Activated CD4-positive, alpha-beta T cell treated with anti-CD3 and anti-CD28 coated beads, Interleukin-2, amount 50 U/mL, for 48 hours (primary cell): Measurements from ENCODE around the gene PARP9.
"Not testable (repeated sequence)": the region's sequence is repeated elsewhere in the genome, so short reads cannot be mapped to it uniquely, and the experiment has no call there.

Experiments used
- DNase-seq, 2 experiments: peaks; one replicate each; pipeline ENCODE4 v3.0.0-alpha.2; 2020

Gene PARP9

DNA sequence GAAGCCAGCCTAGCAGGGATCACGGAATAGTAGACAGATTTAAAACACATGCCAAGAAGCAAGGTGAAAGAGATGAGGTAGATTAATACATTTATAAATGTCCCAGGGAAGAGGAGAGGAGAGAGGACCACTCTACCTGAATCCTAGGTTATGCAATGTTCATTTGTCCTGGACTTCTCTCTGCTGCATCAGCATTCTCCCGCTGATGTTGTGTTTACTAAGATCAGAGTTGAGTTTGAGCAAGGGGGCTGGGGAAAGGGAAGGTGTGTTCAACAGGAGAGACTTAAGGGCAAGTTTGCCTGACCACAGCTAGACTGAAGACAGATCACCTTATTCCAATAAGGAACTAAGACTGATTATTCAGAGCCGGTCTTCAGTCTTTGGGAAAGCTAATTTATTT lies 48.2 kb downstream of the PARP9 start:
- DNase-seq, result no peak

DNA sequence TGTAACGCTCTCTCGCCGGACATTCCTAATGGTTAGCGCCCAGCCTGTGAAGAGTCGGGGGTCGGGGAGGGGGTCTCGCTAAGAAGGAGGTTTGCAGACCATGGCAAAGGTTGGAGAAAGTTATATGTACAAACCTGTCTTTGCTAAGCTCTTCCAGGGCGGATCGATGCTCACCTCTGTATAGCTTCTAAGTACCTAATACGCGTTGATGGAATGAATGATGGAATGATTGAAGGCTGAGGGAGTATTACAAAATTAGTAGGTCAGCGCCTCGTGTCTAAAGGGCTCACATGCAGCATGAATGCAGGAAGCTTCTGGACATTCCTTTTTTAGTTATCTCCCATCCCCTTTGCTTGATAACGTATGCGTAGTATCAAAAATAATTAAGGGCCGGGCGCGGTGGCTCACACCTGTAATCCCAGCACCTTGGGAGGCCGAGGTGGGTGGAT lies 49.1 kb downstream of the PARP9 start:
- DNase-seq, result no peak

DNA sequence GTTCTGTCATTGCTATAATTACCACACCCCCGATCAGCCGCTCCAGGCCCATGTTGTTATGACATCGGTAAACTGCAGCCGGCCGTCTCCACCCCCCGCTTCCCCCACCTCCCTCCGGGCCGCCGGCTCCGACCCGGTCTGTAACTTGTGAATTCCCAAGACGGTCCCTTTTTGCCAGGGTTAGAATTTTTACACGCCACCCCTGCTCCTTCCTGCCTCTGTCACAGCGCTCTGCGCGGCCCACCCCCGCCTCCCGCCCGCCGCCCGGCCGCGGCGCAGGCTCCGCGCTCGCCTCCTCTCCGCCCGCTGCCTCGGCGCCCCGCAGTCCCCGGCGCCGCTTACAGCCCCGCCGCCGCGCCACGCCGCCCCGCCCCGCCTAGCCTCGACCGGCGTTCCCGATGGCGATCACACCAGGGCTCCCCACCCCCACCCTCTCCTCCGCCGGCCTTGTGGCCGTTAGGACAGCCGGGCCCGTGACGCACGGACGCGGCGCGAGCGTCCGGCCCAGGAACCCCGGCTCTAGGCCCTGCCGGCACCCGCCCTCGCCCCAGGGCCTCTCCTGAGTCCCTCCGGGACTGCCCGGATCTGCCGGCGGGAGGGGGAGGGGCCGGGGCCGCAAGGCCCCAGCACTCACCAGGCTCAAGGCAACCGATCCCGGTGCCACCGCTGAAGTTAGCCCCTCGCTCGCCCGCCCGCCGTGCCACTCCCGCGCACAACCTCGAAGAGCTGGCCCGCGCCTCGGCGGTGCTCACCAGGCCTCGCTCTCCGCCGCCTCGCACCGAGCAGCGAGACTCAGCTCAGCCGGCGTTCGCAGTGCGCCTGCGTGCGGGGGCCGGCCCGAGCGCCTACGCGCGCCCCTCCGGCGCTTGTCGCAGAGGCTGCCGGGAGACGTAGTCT lies 49.7 kb downstream of the PARP9 start, which contains the start of gene KPNA1:
Gene KPNA1 (minus strand): TSS at position 817 of the 897 bp plus-strand sequence. CDS start 18,374 bp downstream, outside the sequence.
- peak; percentile 83 to 85 for DNase-seq

DNA sequence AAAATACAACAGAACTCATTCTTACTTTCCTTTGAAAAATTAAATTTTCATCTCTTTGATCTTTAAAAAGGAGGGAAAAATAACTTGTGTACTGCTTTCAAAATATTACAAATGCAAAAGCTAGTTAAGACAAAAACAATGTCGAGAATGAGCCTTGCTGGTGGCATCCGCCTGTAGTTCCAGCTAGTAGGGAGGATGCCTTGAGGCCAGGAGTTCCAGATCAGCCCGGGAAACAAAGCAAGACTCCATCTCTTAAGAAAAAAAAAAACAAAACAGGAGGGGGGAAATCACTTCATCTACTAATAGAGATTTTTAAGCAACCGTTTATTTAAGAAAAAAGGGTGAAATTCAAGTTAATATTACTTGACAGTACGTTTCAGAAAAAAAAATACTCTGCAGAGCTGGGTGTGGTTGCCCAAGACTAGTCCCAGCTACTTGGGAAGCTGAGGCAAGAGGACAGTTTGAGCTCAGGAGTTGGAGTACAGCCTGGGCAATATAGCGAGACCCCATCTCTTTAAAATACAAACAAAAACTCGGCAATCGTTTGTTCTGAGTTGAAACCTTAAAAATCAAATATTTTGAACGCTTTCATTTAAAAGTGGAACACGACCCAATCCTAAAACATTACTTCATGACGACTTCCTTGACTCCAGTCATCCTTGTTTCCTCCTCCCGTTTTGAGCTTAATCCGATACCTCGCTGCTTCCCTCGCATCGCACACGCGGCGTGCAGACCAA lies 50.5 kb downstream of the PARP9 start:
- DNase-seq, result no peak

DNA sequence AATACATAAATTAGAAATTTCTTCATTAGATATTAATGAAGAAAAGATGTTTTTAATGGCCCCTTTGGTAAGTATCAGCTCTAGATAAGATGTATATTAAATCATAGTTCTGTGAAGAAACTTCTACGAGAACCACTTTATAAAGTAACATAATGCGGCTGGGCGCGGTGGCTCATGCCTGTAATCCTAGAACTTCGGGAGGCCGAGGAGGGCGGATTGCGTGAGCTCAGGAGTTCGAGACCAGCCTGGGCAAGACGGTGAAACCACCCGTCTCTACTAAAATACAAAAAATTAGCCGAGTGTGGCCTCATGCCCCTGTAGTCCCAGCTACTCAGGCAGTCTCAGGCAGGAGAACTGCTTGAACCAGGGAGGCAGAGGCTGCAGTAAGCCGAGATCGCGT lies 51.8 kb downstream of the PARP9 start:
- no peak for DNase-seq

DNA sequence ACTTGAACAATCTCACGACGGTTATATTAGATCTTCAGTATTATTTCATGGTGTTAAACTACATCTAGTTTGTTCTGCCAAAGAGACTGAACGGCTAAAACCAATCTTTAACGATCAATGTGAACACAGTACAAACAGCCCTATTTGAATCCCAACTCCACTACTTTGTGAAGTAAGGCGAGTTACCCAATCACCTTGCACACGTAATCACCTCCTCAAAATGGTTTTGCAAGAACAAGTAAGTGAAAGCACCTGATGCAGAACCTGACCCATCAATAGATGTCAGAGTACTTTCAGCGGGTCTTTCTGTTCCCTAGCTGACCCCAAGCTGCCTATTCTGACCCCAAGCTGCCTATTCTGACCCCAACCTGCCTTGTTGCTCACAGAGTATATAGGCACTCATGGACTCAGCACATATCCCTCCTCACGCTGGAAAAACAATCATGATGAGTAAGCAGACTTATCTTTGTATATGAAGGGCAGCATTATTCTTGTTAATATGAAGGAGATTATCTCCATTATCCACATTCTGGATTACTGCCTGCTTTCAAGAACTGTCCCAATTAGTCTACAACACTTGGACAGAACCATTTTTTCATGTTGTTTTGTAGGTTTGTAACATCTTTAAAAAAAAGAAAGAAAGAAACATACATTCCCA lies 53.1 kb downstream of the PARP9 start:
- no peak for DNase-seq

DNA sequence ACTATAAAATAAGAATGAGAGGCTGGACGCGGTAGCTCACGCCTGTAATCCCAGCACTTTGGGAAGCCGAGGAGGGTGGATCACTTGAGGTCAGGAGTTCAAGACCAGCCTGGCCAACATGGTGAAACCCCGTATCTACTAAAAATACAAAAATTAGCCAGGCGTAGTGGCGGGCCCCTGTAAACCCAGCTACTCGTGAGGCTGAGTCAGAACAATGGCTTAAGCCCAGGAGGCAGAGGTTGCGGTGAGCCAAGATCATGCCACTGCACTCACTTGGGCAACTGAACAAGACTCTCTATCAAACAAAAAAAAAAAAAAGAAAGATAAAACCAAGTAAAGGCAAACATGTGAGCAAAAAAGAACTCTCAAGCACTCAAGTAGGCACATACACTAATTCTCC lies 55.2 kb downstream of the PARP9 start:
- DNase-seq, result not testable (repeated sequence)

DNA sequence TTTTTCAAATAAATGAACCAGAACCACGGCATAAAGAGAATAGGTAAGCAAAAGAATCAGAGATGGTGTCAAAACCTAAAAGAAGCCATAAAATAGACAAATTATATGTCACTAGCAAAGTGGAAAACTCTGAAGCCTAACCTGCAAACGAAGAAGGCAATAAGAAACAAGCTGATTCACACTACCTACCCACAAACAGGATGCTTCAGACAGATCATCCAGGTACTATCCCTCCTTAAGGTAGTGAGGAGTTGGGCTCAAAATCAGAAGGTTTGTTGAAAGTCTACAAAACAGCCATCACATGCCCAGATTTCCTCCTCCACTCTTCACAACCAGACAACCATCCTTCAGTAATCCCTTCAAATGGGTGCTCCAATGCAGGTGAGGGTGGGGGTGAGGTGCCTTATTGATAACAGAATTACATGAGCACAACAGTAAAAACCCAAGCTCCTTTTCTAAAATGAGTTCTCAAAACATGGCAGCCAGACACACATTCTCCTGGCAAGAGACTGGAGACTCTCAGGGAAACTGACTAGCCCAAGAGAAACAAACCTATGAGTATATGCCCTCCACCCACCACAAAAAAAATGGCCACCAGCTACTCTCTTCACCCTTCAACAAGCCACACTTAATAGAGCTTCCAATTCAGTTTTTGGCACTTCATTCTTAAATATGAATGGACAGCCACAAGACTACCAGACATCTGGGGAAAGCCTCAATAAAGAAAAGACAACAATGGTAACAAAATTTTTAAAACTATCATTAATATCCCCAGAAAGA lies 55.8 kb downstream of the PARP9 start:
- no peak for DNase-seq

DNA sequence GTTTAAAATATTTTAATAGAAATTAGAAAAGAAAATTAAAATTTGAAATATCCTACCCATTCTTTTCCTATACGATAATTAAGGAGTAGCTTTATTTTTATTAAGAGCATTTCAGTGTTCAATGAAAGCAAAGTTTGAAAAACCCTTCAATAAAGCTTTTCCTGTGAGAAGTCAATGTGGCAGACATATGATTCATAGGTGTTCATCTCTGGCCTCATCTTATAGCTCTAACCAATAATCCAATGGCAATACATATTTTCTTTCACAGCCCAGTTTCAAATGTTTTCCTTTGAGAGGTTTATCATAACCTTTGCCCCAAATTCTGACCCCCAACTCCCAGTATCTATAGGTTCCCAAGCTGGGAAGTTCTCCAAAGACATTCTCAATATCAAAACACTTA lies 57.6 kb downstream of the PARP9 start:
- no peak for DNase-seq

DNA sequence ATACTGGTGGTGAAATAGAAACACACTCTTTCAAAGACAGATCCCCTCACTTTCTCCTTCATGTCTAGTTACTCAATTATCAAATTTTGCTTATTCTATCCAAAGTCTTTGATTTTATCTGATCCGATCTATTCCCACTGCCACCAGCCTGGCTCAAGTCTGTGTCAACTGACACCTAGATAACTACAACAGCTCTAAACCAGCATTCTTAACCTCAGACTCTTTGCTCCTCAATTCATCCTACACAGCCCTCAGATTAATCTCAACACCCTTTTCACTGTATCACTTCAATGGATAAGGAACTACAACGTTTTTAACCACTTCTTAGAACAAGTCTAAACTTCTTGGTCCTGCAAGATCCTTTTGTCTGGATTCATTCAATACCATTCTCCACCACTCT lies 58.4 kb downstream of the PARP9 start:
- no peak for DNase-seq

DNA sequence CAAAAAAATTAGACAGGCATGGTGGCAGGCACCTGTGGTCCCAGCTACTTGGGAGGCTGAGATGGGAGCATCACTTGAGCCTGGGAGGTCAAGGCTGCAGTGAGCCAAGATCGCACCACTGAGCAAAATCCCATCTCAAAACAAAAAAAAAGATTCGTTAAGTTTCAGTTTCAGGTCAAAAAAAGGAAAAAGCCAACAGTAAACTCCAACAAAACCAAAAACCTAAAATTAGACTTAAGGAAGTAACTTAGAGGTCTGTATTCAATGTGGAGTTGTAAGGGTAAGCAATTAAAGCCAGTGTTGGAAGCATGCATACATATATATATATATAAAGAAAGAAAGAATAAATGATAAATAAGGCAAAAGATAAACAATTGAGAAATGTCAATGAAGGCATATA lies 61.2 kb downstream of the PARP9 start:
- no peak for DNase-seq

DNA sequence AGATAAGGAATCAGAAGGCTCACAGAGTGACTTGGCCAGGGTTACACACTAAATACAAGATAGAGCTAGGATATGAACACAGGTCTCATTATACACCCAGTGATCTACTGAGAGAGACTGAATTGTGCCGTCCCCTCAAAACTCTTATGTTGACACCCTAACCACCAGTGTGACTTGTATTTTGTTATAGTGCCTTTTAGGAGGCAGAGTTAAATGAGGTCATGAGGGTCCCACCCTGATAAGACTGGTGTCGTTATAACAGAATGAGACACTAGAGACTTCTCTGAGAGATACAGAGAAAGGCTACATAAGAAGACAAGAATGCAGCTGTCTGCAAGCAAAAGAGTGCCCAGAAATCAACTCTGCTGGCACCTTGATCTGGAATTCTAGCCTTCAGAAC lies 62.0 kb downstream of the PARP9 start:
- DNase-seq, result no peak

DNA sequence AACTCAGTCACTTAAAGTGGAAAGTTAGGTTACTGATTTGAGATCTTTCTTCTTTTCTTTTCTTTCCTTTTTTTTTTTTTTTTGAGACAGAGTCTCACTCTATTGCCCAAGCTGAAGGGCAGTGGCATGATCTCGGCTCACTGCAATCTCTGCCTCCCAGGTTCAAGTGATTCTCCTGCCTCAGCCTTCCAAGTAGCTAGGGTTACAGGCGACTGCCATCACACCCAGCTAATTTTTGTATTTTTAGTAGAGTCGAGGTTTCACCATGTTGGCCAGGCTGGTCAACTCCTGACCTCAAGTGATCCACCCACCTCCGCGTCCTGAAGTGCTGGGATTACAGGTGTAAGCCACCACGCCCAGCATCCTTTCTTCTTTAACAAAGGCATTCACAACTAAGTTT lies 63.1 kb downstream of the PARP9 start:
- DNase-seq, result not testable (repeated sequence)

DNA sequence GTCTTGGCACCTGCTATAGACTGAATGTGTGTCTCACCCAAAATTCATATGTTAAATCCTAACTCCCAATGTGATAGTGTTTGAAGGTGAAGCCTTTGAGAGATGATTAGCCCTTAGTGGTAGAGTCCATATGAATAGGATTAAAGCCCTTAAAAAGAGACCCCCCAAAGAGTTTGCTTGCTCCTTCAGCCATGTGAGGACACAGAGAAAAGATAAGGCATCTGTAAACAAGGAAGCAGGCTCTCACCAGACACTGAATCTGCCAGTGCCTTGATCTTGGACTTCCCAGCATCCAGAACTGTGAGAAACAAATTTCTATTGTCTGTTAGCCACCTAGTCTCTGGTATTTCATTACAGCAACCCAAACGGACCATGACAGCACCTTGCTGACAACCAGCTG lies 65.9 kb downstream of the PARP9 start:
- no peak for DNase-seq

DNA sequence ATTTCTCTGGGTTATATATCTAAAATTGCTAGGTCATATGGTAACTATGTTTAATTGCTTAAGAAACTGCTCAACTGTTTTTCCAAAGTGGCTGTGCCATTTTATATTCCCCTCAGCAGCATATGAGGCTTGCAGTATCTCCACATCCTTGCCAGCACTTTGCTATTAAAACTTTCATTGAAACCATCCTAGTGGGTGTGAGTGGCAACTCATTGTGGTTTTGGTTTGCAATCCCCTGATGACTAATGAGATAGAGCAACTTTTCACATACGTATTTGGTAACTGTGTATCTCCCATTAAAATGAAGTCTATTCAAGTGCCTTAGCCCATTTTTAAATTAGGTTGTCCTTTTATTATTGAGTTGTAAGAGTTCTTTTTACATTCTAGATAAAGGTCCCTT lies 66.7 kb downstream of the PARP9 start:
- DNase-seq, result peak in 1 of 2 experiments; percentile 31

DNA sequence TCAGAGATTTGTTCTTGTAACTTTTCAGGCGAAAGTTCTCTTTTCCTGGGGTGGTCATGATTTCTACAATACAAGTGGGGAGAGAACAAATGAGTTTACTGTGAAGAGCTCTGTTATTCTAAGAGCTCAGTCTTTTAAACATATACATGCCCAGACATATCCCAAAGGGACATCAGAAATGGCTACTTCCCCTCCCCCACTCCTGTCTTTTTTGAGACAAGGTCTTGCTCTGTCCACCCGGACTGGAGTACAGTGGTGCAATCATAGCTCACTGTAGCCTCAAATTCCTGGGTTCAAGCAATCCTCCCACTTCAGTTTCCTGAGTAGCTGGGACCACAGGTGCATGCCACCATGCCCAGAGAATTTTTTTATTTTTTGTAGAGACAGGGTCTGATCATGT lies 67.6 kb downstream of the PARP9 start:
- DNase-seq, result no peak

DNA sequence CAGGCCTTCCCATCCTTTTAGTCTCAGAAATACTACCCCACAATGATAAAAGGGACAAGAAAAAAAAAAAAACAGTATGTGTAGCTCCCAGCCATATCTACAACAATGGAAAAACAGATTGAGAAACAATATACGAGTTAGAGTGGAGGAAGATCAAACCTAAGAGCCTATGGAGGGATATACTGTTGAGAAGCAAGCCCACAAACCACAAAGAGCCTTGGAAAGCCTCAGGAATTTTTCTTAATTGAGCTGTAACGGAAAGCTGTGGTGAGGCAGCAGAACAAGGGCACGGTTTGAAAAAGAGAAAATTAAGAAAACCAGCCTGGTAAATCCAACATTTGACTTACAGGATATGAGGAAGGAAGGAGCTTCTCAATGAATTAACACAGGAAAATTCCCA lies 70.8 kb downstream of the PARP9 start:
- DNase-seq, result no peak

DNA sequence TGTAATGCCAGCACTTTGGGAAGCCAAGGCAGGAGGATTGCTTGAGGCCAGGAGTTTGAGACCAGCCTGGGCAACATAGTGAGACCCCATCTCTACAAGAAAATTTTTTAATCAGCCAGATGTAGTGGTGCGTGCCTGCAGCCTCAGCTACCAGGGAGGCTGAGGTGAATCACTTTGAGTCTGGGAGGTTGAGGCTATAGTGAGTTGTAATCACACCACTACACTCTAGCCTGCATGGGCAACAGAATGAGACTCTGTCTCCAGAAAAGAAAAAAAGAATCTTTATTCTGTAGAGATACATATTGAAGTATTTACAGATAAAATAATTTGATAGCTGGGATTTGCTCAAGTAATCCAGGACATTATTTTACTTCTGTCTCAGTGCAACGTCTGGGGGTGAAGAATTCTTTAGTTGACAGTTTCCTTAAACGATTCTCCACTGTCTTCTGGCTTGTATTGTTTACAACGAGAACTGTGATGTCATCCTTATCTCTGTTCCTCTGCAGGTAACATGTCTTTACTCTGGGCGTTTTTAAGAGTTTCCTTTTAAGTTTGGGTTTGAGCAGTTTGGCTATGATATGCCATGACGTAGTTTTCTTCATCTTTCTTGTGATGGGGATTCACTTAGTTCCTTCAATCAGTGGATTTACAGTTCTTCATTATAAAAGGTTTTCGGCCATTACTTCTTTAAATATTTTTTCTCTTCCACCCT lies 75.7 kb downstream of the PARP9 start:
- no peak for DNase-seq

DNA sequence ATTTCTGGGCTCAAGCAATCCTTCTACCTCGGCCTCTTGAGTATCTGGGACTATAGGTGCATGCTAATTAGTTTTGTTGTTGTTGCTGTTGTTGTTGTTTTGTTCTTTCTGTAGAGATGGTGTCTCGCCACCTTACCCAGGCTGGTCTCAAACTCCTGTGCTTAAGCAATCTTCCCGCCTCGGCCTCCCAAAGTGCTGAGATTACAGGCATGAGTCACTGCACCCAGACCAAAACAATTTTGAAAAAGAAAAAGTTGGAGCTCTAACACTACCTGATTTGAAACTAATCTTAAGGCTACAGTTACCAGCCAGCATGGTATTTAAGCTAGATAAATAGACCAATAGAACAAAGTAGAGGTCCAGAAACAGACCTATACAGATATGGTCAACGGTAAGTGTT lies 79.1 kb downstream of the PARP9 start:
- DNase-seq, result no peak

DNA sequence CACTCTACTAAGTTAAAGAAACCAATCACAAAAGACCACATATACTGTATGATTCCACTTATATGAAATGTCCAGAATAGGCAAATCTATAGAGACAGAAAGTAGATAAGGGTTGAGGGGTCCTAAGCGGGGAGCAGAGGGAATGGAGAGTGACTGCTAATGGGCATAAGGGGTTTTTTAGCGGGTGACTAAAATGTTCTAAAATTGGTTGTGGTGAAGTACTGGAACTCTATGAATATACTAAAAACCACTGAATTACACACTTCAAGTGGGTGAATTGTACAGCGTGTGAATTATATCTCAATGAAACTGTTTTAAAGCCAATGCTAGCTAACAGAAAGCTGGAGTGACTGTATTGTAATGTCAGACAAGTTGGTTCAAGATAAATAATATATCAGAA lies 82.7 kb downstream of the PARP9 start:
- DNase-seq, result no peak
